ENCODE measurements around the gene RNF208.

RNF208 gene

DNA sequence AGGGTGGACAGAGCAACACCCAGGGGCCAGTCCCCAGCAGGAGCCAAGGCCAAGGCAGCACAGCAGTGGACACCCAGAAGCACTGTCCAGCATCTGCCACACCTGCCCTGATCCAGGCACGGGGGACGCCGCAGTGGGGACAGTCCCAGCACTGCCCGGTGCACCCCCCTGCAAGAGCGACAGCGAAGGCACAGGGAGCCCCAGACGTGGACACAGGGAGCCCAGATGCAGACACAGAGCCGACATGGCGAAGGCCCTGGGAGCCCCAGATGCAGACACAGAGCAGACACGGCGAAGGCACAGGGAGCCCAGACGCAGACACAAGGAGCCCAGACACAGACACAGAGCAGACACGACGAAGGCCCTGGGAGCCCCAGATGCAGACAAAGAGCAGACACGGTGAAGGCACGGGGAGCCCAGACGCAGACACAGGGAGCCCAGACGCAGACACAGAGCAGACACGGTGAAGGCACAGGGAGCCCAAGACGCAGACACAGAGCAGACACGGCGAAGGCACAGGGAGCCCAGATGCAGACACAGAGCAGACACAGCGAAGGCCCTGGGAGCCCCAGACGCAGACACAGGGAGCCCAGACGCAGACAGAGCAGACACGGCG lies 38.0 kb downstream of the RNF208 start:
- no peak overlapping the region for H3K4me3 ChIP-seq (ENCODE audit: insufficient read depth, low read length, poor library complexity, severe bottlenecking)
- no peaks in the 10 kb centered on the region for H3F3A ChIP-seq (ENCODE audit: insufficient read depth)
- peaks cover 14% of the 10 kb centered on the region for H3K79me2 ChIP-seq (ENCODE audit: insufficient read depth, low read length)
- H3K9me3 ChIP-seq (ENCODE audit: insufficient read depth, low read length), result no peaks in the 10 kb centered on the region
- H3K27me3 ChIP-seq (ENCODE audit: low read length), result no peaks in the 10 kb centered on the region
- H3K36me3 ChIP-seq (ENCODE audit: low read length), result no peaks in the 10 kb centered on the region
- H4K20me1 ChIP-seq (ENCODE audit: low read depth, low read length), result no peaks in the 10 kb centered on the region
- H2AFZ ChIP-seq (ENCODE audit: low read depth, low read length, severe bottlenecking), result no peak overlapping the region
- H3K4me2 ChIP-seq (ENCODE audit: low read depth, low read length, poor library complexity, severe bottlenecking), result no peak overlapping the region
- TF ChIP-seq, protein P1, sequence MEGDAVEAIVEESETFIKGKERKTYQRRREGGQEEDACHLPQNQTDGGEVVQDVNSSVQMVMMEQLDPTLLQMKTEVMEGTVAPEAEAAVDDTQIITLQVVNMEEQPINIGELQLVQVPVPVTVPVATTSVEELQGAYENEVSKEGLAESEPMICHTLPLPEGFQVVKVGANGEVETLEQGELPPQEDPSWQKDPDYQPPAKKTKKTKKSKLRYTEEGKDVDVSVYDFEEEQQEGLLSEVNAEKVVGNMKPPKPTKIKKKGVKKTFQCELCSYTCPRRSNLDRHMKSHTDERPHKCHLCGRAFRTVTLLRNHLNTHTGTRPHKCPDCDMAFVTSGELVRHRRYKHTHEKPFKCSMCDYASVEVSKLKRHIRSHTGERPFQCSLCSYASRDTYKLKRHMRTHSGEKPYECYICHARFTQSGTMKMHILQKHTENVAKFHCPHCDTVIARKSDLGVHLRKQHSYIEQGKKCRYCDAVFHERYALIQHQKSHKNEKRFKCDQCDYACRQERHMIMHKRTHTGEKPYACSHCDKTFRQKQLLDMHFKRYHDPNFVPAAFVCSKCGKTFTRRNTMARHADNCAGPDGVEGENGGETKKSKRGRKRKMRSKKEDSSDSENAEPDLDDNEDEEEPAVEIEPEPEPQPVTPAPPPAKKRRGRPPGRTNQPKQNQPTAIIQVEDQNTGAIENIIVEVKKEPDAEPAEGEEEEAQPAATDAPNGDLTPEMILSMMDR (IDR thresholded peaks at IDR 0.05; ENCODE audit: insufficient read depth, low read length, poor library complexity, severe bottlenecking), result no peak
- no peaks in the 10 kb centered on the region for H3K9me2 ChIP-seq (replicated peaks; ENCODE audit: insufficient read depth, low read length)
- H3K9ac ChIP-seq (ENCODE audit: low read length), result no peak overlapping the region
- no peak overlapping the region for H3K27ac ChIP-seq (ENCODE audit: low read depth, low read length)

DNA sequence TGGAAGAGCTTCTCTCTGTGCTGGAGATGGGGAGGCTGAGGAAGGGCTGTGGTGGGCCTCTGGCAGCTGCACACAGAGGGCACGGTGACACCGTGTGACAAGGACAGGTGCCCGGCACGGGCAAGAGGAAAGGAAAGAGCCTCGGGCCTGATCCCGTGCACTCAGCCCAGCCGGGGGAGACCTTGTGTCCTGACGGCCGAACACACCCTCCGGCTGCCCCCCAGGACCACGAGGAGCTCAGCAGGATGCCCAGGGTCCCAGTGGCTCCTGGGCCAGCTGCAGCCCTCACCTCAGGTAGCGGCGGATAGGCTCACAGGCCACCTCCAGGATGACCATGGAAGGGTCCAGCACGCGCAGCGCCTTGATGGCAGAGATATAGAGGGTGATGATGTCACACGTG lies 39.2 kb downstream of the RNF208 start:
- Histone ChIP-seq H4K20me1 (ENCODE audit: low read depth, low read length) (no peaks in the 10 kb centered on the region), H3K9ac (ENCODE audit: low read length) (no peak overlapping the region), H3F3A (ENCODE audit: insufficient read depth) (no peaks in the 10 kb centered on the region), H3K9me2 (replicated peaks; ENCODE audit: insufficient read depth, low read length) (no peaks in the 10 kb centered on the region), H3K4me2 (ENCODE audit: low read depth, low read length, poor library complexity, severe bottlenecking) (no peak overlapping the region), H3K4me3 (ENCODE audit: insufficient read depth, low read length, poor library complexity, severe bottlenecking) (no peak overlapping the region), H2AFZ (ENCODE audit: low read depth, low read length, severe bottlenecking) (no peak overlapping the region), H3K27ac (ENCODE audit: low read depth, low read length) (no peak overlapping the region), H3K9me3 (ENCODE audit: insufficient read depth, low read length) (no peaks in the 10 kb centered on the region), H3K79me2 (ENCODE audit: insufficient read depth, low read length) (peaks cover 9% of the 10 kb centered on the region), H3K27me3 (ENCODE audit: low read length) (no peaks in the 10 kb centered on the region), H3K36me3 (ENCODE audit: low read length) (no peaks in the 10 kb centered on the region)
- TF ChIP-seq, protein P1 (IDR thresholded peaks at IDR 0.05; ENCODE audit: insufficient read depth, low read length, poor library complexity, severe bottlenecking), result no peak
- no peak for TF ChIP-seq EZH2phosphoT487 (conservative IDR thresholded peaks at IDR 0.05; ENCODE audit: low read length)

DNA sequence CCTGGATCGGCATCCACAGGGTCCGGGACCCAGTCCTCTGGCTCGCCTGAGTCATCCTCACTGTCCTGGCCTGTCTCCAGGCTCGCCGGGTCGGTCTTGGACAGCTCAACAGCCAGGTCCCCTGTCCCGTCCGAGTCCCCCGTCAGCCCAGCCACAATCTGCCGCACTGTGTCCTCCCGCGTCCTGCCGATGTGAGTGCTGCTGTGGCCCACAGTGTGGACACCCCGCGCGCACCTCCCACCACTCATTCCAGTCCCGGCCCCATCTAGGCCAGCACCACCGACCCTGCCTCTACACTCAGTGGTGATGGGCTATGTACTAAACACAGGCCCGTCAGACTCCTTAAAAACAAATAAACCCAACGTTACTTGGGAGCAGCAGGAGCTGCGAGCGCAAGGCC lies 40.4 kb downstream of the RNF208 start:
- no peaks in the 10 kb centered on the region for H3K27me3 ChIP-seq (ENCODE audit: low read length)
- no peak overlapping the region for H3K9ac ChIP-seq (ENCODE audit: low read length)
- no peak overlapping the region for H3K27ac ChIP-seq (ENCODE audit: low read depth, low read length)
- H4K20me1 ChIP-seq (ENCODE audit: low read depth, low read length), result no peaks in the 10 kb centered on the region
- H3K4me3 ChIP-seq (ENCODE audit: insufficient read depth, low read length, poor library complexity, severe bottlenecking), result no peak overlapping the region
- H2AFZ ChIP-seq (ENCODE audit: low read depth, low read length, severe bottlenecking), result no peak overlapping the region
- no peaks in the 10 kb centered on the region for H3K79me2 ChIP-seq (ENCODE audit: insufficient read depth, low read length)
- no peaks in the 10 kb centered on the region for H3K36me3 ChIP-seq (ENCODE audit: low read length)
- no peaks in the 10 kb centered on the region for H3F3A ChIP-seq (ENCODE audit: insufficient read depth)
- H3K4me2 ChIP-seq (ENCODE audit: low read depth, low read length, poor library complexity, severe bottlenecking), result no peak overlapping the region
- TF ChIP-seq, protein P1 (IDR thresholded peaks at IDR 0.05; ENCODE audit: insufficient read depth, low read length, poor library complexity, severe bottlenecking), result no peak
- TF ChIP-seq EZH2phosphoT487 (conservative IDR thresholded peaks at IDR 0.05; ENCODE audit: low read length), result no peak
- no peaks in the 10 kb centered on the region for H3K9me2 ChIP-seq (replicated peaks; ENCODE audit: insufficient read depth, low read length)
- H3K9me3 ChIP-seq (ENCODE audit: insufficient read depth, low read length), result no peaks in the 10 kb centered on the region
